Esophagus muscularis mucosa (tissue), 4 donors: ENCODE data around the gene AOC3. TPM values are rescaled to one million over a fixed set of nuclear protein-coding genes. Genes with fewer than 3 reads are reported as not detected.
"Not testable (repeated sequence)": the region's sequence is repeated elsewhere in the genome, so short reads cannot be mapped to it uniquely, and the experiment has no call there.

Experiments used
- DNase-seq: peaks from one replicate; pipeline ENCODE4 v3.0.0-alpha.2; 2017; ENCODE audit errors: extremely low spot score
- H3K27ac ChIP-seq, 4 donors: fragments of 200-600 bp; sonication (generic); replicated peaks in 1 of 4; 1 replicate in 3 of 4; 2 replicates in 1 of 4; pipeline ENCODE4 v1.5.1; 2016 to 2019; ENCODE audit warnings: mild to moderate bottlenecking in 1 of 4
- H3K27me3 ChIP-seq, 4 donors: fragments of 200-600 bp; sonication (generic); one replicate each; pipeline versions ENCODE4 v1.5.1 to v1.6.0; 2016 to 2019
- H3K36me3 ChIP-seq, 4 donors: fragments of 200-600 bp; sonication (generic); one replicate each; pipeline ENCODE4 v1.5.1; 2016 to 2019
- H3K4me1 ChIP-seq, 4 donors: fragments of 200-600 bp; sonication (generic); one replicate each; pipeline ENCODE4 v1.5.1; 2016 to 2019
- H3K4me3 ChIP-seq, 4 donors: fragments of 200-600 bp; sonication (generic); 1 replicate in 2 of 4; 2 replicates in 2 of 4; pipeline ENCODE4 v1.5.1; 2016 to 2019; ENCODE audit warnings: mild to moderate bottlenecking in 4 of 4, moderate library complexity in 1 of 4
- H3K9me3 ChIP-seq, 4 donors: fragments of 200-600 bp; sonication (generic); 1 replicate in 3 of 4; 2 replicates in 1 of 4; pipeline ENCODE4 v1.5.1; 2016 to 2019
- EP300 ChIP-seq: sonication (generic); formaldehyde crosslinking; IDR thresholded peaks from one replicate; pipeline ENCODE4 v1.6.1; 2017; ENCODE audit warnings: antibody characterized with exemption
- POLR2A ChIP-seq: fragments of 450-650 bp; IDR thresholded peaks from one replicate; pipeline ENCODE4 v1.6.1; 2017; ENCODE audit warnings: antibody characterized with exemption, moderate library complexity, mild to moderate bottlenecking, low read depth
- POLR2AphosphoS5 ChIP-seq, 2 donors: sonication (generic); formaldehyde crosslinking; IDR thresholded peaks; one replicate each; pipeline ENCODE4 v1.6.1; 2017; ENCODE audit warnings: antibody characterized with exemption in 2 of 2
- WGBS: methylation state at CpG from one replicate; pipeline ENCODE4 v1.1.5; 2018; 5-methylcytosine and 5-hydroxymethylcytosine counted together
- intact Hi-C: fragments of 100-400 bp; cut with DNase I; formaldehyde crosslinking; loops from one replicate; pipeline ENCODE4 v1.15.1; 2023
- total RNA-seq, 4 donors: library from RNA; depleted of rRNA; stranded (reverse); fragments of >200 nt; gene quantifications; one replicate each; pipeline versions ENCODE4 v1.1.0 to v1.2.1, GENCODE V29; 2016
- TF ChIP-seq, protein P1 (sequence below), 3 experiments: fragments of 200-600 bp in 2 of 3; fragments of 450-650 bp in 1 of 3; sonication (generic) in 2 of 3; IDR thresholded peaks; one replicate each; pipeline ENCODE4 v1.5.1; 2017 to 2019; ENCODE audit warnings: antibody characterized with exemption in 3 of 3, mild to moderate bottlenecking in 2 of 3, moderate library complexity in 1 of 3

AOC3 gene
- total RNA-seq, 4 donors from 2014 or later: 89.0 to 242 (median 118) TPM

DNA sequence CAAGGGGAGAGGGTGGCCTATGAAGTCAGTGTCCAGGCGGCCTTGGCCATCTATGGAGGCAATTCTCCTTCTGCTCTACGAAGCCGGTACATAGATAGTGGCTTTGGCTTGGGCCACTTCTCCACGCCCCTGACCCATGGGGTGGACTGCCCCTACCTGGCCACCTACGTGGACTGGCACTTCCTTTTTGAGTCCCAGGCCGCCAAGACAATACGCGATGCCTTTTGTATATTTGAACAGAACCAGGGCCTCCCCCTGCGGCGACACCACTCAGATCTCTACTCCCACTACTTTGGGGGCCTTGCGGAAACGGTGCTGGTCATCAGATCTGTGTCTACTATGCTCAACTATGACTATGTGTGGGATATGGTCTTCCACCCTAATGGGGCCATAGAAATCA is 17.3 kb downstream of the AOC3 start:
- Histone ChIP-seq H3K27me3 (no peaks in the 10 kb centered on the region), H3K4me3 (no peak overlapping the region), H3K36me3 (peaks cover 0 to 62% (median 30%) of the 10 kb centered on the region in 4 donors), H3K27ac (no peak overlapping the region), H3K4me1 (peaks cover 0 to 17% (median 13%) of the 10 kb centered on the region in 4 donors), H3K9me3 (no peaks in the 10 kb centered on the region)
- no peak for DNase-seq
- intact Hi-C loops: no loop called here
- WGBS: 94% methylated on average over 12 of the region's 12 CpGs
- TF ChIP-seq POLR2AphosphoS5 (IDR thresholded peaks at IDR 0.05) (no peak), POLR2A (no peak), EP300 (no peak)
- TF ChIP-seq, protein P1, sequence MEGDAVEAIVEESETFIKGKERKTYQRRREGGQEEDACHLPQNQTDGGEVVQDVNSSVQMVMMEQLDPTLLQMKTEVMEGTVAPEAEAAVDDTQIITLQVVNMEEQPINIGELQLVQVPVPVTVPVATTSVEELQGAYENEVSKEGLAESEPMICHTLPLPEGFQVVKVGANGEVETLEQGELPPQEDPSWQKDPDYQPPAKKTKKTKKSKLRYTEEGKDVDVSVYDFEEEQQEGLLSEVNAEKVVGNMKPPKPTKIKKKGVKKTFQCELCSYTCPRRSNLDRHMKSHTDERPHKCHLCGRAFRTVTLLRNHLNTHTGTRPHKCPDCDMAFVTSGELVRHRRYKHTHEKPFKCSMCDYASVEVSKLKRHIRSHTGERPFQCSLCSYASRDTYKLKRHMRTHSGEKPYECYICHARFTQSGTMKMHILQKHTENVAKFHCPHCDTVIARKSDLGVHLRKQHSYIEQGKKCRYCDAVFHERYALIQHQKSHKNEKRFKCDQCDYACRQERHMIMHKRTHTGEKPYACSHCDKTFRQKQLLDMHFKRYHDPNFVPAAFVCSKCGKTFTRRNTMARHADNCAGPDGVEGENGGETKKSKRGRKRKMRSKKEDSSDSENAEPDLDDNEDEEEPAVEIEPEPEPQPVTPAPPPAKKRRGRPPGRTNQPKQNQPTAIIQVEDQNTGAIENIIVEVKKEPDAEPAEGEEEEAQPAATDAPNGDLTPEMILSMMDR (IDR thresholded peaks at IDR 0.05): no peak

DNA sequence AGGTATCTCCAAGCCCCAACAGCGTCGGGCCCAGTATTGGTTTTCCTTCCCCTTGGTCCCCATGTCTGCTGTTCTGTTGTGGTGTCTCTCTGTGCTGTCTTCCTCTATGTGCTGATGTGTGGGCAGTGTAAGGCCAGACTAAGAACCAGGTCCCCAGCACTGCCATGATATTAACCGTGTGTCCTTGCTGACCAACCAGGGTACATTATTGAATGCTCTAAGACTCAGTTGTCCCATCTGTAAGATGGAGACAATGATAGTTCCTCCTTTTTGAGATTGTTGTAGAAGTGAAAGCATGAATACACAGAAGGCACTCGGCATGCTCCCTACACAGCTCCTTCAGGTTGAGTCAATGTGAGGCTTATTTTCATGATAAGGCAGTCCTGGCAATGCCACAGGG is 20.6 kb downstream of the AOC3 start:
- 92% methylated on average over 3 of the region's 4 CpGs for WGBS
- intact Hi-C loops: no loop called here
- no peaks in the 10 kb centered on the region for H3K9me3 ChIP-seq
- H3K4me3 ChIP-seq: no peak overlapping the region
- no peaks in the 10 kb centered on the region for H3K27me3 ChIP-seq
- H3K4me1 ChIP-seq: no peaks in the 10 kb centered on the region
- no peak for DNase-seq
- H3K27ac ChIP-seq: no peak overlapping the region
- TF ChIP-seq, protein P1 (IDR thresholded peaks at IDR 0.05): no peak
- TF ChIP-seq POLR2AphosphoS5 (IDR thresholded peaks at IDR 0.05) (no peak), EP300 (no peak), POLR2A (no peak)
- H3K36me3 ChIP-seq: peaks cover 0 to 62% (median 27%) of the 10 kb centered on the region in 4 donors

DNA sequence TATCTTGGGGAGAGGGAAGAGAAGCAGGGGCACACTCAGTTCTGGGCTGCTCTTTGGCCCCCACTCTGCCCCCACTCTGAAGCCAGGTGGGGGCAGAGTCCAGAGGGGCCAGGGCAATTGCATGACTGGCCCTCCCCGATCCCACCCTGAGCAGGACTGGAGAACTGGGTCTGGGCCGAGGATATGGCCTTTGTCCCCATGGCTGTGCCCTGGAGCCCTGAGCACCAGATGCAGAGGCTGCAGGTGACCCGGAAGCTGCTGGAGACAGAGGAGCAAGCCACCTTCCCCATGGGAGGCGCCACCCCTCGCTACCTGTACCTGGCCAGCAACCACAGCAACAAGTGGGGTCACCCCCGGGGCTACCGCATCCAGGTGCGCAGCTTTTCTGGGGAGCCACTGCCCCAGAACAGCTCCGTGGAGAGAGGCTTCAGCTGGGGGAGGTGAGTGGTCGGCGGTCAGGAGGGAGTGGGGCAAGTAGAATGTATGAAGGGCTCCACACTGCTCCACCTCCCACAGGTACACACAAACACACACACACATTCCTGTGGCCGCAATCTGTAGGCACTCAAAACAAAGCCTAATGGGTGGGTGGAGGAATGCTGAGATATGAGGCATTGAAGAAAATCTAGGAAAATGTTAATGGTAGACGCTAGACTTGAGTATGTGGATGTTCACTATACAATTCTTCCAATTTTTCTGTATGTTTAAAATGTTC is 21.4 kb downstream of the AOC3 start:
- WGBS: 92% methylated on average over 10 of the region's 13 CpGs
- intact Hi-C loops: no loop called here
- H3K27ac ChIP-seq: no peak overlapping the region
- no peaks in the 10 kb centered on the region for H3K4me1 ChIP-seq
- H3K27me3 ChIP-seq: no peaks in the 10 kb centered on the region
- H3K4me3 ChIP-seq: no peak overlapping the region
- no peak for DNase-seq
- TF ChIP-seq EP300 (no peak), POLR2AphosphoS5 (IDR thresholded peaks at IDR 0.05) (no peak), POLR2A (no peak)
- TF ChIP-seq, protein P1 (IDR thresholded peaks at IDR 0.05): no peak
- no peaks in the 10 kb centered on the region for H3K9me3 ChIP-seq
- peaks cover 0 to 63% (median 23%) of the 10 kb centered on the region in 4 donors for H3K36me3 ChIP-seq

DNA sequence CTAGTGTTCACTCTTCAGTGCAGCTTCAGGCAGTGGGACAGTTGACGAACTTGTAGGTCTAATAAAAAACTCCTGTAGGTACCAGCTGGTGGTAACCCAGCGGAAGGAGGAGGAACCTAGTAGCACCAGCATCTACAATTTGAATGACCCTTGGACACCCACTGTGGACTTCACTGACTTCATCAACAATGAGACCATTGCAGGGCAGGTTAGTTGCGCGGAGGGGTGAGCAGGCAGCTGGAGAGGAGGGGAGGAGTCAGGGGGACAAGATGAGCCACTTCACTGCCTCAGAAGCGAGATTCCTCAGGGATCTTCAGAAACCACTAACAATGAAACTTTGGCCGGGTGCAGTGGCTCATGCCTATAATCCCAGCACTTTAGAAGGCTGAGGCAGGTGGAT is 22.3 kb downstream of the AOC3 start:
- no peaks in the 10 kb centered on the region for H3K27me3 ChIP-seq
- no peaks in the 10 kb centered on the region for H3K4me1 ChIP-seq
- intact Hi-C loops: no loop called here
- WGBS: 93% methylated on average over 5 of the region's 6 CpGs
- DNase-seq: no peak
- TF ChIP-seq POLR2AphosphoS5 (IDR thresholded peaks at IDR 0.05): no peak
- no peak for TF ChIP-seq POLR2A
- TF ChIP-seq, protein P1 (IDR thresholded peaks at IDR 0.05): no peak
- no peak for TF ChIP-seq EP300
- no peak overlapping the region for H3K27ac ChIP-seq
- H3K36me3 ChIP-seq: peaks cover 0 to 56% (median 20%) of the 10 kb centered on the region in 4 donors
- H3K9me3 ChIP-seq: no peaks in the 10 kb centered on the region
- H3K4me3 ChIP-seq: no peak overlapping the region

DNA sequence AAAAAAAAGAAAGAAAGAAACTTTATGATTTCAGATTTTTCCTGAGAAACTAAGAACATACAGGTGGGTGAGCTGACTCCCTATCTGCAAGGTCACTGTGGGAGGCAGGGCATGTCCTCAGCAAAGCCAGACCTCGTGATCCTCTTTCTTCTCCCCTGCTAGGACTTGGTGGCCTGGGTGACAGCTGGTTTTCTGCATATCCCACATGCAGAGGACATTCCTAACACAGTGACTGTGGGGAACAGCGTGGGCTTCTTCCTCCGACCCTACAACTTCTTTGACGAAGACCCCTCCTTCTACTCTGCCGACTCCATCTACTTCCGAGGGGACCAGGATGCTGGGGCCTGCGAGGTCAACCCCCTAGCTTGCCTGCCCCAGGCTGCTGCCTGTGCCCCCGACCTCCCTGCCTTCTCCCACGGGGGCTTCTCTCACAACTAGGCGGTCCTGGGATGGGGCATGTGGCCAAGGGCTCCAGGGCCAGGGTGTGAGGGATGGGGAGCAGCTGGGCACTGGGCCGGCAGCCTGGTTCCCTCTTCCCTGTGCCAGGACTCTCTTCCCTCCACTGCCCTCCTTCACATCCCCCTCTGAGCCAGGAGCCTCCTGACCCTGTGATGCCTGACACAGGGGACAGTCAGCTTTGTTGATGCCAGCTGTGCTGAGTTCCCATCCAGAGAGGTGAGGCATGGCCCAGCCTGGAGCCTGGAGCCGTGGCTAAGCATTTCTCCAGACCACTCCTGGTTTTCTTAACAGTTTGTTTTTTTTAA is 23.1 kb downstream of the AOC3 start:
- H3K9me3 ChIP-seq, H3K27ac ChIP-seq, H3K4me3 ChIP-seq, intact Hi-C loops, DNase-seq, H3K4me1 ChIP-seq, H3K27me3 ChIP-seq: not testable (repeated sequence)
- peaks cover 0 to 48% (median 14%) of the 10 kb centered on the region in 4 donors for H3K36me3 ChIP-seq
- WGBS: 80% methylated on average over 5 of the region's 12 CpGs
